Measurements from ENCODE around the gene KIAA0513.

Gene KIAA0513

GRCh38 chr16:85005285-85006069 lies 22.1 kb upstream of the KIAA0513 start:
- no peak for DNase-seq

DNA sequence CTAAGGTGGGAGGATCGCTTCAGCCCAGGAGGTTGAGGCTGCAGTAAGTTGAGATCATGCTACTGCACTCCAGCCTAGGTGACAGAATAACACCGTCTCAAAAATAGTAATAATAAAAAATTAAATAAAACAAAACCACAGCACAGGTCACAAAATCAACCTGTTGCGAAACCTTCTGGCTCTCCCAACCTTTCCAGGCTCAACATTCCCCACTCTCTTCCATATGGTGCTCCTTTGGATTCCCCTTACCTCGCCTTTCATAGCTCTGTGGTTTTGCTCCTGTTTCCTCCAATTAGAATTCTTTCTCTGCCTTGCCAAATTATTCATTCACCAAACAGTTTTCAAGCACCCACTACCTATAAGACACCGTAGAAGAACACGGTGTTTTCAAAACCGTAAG lies 21.0 kb upstream of the KIAA0513 start:
- no peak for DNase-seq

- no peak for DNase-seq
These were observed 19.9 kb upstream of the KIAA0513 start for GRCh38 chr16:85007496-85008214.

DNA sequence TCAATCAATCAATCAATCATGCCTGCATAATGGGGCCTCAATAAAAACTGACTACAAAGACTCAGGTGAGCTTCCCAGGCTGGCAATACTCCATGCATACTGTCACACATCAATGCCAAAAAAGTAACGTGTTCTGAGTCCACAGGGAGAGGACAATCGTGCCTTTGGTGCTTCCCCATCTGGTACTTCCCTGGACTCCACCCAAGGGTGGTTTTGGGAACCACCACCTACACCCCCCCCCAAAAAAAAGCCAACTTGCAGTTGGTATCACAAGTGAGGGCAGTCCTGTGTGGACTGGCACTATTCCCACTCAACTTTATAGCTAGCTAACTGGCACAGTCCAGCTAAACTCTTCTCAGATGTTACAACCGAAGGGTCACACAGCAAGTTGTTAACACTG lies 19.3 kb upstream of the KIAA0513 start:
- no peak for DNase-seq

GRCh38 chr16:85010446-85010930 lies 17.1 kb upstream of the KIAA0513 start:
- peak; percentile 54 for DNase-seq

DNA sequence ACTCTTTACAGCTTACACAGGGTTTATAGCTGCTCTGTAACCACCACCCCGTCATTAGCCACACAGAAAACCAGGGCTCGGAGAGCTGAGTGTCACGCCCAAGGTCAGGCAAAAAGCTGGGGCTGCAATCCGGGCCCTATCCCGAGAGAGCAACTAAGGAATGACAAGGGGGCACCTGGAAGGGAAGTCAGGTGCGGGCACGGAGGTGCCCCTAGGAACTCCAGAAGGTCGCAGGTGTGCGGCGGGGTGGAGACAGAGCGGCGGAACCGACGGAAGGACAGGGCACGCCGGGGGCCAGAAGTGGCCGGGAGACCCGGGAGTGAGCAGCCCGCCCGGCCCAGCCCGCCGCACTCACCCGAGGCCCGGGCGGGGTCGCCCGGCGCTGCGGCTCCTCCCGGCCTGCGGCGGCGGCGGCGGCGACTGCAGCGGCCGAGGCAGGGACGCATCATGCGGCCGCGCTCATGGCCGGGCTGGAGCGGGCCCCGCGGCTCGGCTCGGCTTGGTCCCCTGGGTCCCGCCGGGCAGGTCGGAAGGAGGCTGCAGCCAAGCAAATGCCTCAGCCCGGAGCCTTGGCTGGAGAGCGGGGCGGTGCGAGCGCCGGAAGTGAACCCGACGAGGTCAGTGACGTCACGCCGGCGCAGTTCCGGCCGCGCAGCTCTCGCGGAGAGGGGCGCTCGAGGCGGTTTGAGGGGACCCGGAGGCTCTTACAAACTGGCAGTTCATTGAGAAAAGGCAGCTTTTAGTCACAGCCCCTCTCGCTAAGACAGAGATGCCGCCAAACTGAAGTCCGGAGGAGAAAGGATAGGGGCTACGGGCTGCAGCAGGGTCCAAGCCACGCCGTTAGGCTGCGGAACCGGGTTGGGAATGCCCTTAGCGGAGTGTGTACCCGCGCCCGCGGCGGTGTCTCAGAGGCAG lies 16.4 kb upstream of the KIAA0513 start, which contains the start of gene ZDHHC7:
Gene ZDHHC7 (minus strand): TSS at position 605 of the 915 bp plus-strand sequence. CDS start 20,917 bp downstream, outside the sequence.
- peak; percentile 90 for DNase-seq

DNA sequence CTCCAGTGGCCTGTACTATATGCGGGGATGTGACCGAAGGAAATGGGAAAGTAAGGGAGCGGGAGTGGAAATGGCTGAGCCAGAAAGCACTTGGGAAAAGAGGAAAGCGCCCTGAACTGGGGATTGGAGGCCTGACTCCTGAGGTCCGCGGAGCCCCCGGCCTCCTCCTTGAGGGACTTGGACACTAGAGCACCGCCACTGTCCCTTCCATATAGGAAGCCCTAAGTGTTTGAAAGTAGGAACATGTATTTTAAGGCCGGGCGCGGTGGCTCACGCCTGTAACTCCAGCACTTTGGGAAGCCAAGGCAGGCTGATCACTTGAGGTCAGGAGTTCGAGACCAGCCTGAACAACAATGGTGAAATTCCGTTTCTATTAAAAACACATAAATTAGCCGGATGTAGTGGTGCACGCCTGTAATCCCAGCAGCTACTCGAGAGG lies 15.7 kb upstream of the KIAA0513 start:
- no peak for DNase-seq

DNA sequence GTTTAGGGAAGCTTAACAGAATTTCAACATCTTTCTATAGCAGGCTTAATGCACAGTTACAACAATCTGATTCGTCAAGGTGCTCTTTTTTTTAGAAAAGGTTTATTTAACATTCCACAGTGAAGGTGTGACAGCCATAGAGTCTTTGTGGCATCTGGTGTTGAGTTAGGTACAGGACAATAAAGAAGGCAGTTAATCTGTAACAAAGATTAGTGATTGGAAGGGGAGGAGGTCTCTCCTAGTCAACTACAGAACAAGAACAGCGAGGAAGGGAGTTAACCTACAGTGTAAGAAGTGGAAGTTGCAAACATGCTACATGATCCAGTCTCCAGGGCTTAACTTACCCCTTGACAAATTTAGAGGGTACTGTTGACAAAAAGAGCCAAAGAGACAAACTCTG lies 13.3 kb upstream of the KIAA0513 start:
- DNase-seq, result no peak

DNA sequence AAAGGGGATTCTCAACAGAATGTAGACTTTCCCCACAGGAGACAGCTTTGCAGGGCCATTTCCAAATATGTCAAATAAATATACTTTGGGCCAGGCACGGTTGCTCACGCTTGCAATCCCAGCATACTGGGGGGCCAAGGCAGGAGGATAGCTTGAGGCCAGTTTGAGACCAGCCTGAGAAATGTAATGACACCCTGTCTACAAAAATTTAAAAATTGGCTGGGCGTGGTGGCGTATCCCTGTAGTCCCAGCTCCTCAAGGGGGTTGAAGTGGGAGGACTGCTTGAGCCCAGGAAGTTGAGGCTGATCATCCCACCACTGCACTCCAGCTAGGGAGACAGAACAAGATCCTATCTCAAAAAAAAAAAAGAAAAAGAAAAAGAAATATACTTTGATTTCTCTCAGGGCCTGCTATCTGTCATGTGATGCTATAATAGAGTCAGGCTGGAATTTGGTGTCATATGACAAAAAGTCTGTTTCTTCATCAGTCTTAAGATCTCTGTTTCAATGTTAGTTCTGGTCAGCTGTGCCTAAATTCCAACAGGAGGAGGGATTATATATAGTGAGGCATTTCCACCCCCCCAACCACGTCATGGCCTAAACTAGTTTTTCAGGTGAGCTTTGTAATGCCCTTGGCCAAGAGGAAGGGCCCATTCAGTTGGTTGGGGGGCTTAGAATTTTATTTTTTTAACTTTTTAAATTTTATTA lies 12.0 kb upstream of the KIAA0513 start:
- peak; percentile 17 for DNase-seq

DNA sequence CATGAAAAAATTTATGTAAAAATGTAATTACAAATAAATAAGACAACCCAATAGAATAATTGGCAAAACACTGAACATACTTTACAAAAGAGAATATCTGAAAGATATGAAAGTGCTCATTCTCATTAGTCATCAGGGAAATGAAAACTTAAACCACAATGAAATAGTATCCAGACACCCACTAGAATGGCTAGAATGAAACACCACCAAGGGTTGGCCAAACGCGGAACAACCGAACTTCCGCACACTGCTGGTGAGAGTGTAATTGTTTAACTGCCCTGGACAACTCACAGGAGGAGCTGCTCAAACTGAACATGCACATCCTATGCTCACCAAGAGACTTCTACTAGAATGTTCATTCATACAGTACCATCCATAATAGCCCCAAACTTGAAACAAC lies 10.4 kb upstream of the KIAA0513 start:
- DNase-seq, result no peak

GRCh38 chr16:85017633-85018032 lies 10.0 kb upstream of the KIAA0513 start:
- DNase-seq, result no peak

- no peak for DNase-seq
These were observed 8.9 kb upstream of the KIAA0513 start for GRCh38 chr16:85018529-85019236.

- no peak for DNase-seq
These were observed 7.8 kb upstream of the KIAA0513 start for GRCh38 chr16:85019659-85020245.

- DNase-seq, result peak; percentile 92
These were observed 1.6 kb upstream of the KIAA0513 start for GRCh38 chr16:85025781-85026653.

GRCh38 chr16:85026703-85027102 lies 892 bp upstream of the KIAA0513 start:
- no peak for DNase-seq

GRCh38 chr16:85027958-85028684 lies 526 bp downstream of the KIAA0513 start:
- peak; percentile 37 for DNase-seq

DNA sequence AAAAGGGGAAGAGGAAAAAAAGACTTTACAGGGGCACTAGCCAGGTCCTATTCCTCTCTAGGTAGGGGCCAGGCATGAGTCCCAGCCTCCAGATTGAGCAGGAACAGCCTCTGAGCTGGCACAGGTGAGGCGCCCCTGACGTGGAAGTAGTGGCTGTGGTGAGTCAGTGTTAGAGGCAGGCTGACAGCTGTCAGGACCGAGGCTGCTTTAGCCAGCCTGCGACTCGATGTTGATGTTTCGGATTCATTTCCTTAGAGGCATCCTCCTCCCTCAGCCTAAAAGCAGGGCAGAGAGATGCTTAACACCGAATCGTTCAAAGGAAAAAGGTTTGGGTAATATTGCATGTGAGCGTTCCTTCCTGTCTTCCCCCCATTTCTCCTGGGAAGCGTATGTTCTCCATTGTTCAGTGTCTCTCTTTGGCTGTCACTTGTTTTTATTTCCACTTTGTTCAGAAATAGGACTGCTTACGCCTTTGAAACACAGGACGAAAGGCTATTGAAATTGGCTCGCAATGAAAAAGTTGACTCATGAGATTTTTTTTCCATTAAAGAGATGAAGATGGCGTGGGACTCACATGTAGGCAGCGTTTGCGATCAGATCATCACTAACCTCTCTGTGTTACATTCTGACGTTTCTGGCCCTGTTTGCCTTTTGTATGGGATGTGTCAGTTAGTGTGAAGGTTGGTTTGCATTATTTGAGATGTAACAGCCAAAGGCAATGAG lies 1.3 kb downstream of the KIAA0513 start:
- DNase-seq, result peak; percentile 39

DNA sequence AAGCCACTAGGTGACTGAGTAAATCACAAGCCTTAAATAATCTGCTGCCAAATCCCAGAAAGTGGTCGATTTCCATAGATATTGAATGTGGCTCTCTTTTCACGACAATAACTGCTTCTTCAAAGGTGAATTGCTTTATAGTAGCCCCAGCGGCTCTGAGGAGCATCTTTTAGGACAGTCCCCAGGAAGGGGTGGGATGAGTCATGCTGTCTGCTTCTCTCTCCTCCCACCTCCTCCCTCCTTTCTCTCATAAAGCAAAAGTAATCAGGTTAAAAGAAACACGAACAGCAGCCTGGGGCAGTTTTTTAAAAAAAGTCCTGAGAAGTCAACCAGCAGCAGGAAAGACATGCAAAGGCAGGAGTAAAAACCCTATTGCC lies 1.8 kb downstream of the KIAA0513 start:
- DNase-seq, result peak; percentile 27

- DNase-seq, result no peak
These were observed 2.4 kb downstream of the KIAA0513 start for GRCh38 chr16:85029981-85030401.
